ENCODE data around the gene ACTR1B.
"Not testable (repeated sequence)": the region's sequence is repeated elsewhere in the genome, so short reads cannot be mapped to it uniquely, and the experiment has no call there.

ACTR1B gene

DNA sequence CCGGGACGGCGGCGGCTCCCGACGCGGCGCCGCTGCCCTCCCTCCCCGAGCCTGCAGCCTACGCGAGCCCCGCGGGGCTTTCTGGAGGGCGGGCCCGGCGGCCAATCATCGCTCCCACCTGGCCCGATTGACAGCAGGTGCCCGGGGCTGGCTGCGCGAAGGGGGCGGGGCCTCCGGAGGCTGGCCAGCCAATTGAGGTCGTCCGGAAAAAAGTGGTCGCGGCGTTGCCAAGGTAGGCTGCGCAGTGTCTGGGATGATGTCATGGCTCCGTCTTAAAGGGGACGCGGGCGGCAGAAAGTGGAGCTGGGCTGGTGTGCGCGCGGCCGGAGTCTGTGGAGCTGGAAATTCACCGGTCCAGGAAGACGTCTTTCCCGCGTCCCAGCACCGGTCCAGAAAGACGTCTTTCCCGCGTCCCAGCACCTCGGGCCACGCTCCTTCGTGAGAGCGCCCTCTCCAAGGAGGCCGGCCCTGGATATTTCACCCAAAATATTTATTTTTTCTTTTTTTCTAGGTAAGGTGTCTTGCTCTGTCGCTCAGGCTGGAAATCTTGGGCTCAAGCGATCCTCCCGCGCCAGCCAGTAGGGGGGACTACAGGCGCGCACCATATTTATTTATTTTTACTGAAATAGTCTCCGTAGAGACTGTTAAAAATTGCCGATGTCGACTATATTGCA is at the start of gene ACTR1B:
Gene ACTR1B, minus strand, starts transcription at position 83 of the 674 bp plus-strand sequence. CDS start 154 bp downstream, outside the sequence.
- DNase-seq, result peak; percentile 98

DNA sequence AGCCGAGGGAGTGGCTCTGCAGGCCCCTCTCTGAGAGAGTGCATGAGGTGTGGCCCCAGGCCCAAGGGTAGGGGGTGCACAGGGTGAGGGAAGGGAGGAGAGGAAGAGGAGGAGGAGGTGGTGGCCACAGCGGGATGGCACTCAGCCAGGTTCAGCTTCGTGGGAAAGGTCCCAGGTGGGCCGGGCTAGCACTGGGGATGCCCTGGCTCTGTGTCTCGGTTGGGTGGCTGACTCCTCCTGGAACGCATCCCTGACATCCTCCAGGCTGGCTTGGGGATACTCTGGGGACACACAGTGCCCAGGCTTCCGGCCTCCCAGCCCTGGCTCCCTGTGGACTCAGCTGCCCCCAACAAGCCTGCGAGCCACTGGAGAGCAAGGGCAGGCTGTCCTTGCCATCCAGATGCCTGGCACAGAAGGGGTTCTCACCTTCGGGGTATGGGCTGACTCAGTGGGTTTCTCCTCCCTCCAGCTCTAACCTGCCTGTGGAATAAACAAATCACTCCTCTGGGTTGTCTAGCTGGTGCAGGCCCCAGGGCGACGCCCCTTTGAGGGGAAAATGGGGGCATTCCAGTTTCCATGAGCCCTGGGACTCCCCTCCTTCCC is 49.0 kb upstream of the ACTR1B start:
- no peak for DNase-seq

- DNase-seq, result not testable (repeated sequence)
Observed at GRCh38 chr2:97712175-97712574, 48.3 kb upstream of the ACTR1B start.

DNA sequence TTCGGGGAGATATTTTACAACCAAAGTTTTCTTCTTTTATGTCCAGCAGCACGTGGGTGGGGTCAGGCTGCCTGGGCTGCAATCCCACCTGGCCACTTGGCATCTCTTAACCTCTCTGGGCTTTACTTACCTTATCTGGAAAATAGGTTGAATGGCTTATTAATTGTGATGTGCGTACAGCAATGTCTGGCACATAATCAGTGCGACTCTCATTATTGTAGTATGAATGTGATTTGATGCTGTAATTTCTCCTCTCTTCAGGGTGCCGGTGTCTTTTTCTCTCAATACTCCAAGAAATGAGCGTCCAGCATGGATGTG is 47.5 kb upstream of the ACTR1B start:
- DNase-seq, result peak; percentile 13

GRCh38 chr2:97708608-97709007 is 44.8 kb upstream of the ACTR1B start:
- peak; percentile 19 for DNase-seq

- DNase-seq, result no peak
Observed at GRCh38 chr2:97708048-97708380, 44.2 kb upstream of the ACTR1B start.

- no peak for DNase-seq
Observed at GRCh38 chr2:97707362-97708047, 43.7 kb upstream of the ACTR1B start.

- no peak for DNase-seq
Observed at GRCh38 chr2:97706708-97707345, 43.0 kb upstream of the ACTR1B start.

GRCh38 chr2:97706112-97706511 is 42.3 kb upstream of the ACTR1B start:
- no peak for DNase-seq

- no peak for DNase-seq
Observed at GRCh38 chr2:97704989-97705388, 41.1 kb upstream of the ACTR1B start.

DNA sequence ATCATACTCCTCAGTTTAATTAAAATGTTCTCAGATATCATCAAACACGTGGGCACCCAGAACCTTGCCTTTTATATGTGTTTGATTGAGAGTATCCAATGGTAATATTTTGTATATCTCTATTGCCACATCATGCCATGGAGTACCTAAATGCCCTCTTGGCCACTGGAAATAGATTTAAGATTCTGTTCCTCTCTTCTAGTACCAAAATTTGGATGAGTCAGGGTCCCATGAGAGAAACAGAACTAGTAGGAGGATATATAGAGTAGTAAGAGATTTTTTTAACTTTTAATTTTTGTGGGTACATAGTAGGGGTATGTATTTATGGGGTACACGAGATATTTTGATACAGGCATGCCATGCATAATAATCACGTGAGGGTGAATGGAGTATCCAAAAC is 39.9 kb upstream of the ACTR1B start:
- no peak for DNase-seq

GRCh38 chr2:97702731-97703470 is 39.1 kb upstream of the ACTR1B start:
- no peak for DNase-seq

DNA sequence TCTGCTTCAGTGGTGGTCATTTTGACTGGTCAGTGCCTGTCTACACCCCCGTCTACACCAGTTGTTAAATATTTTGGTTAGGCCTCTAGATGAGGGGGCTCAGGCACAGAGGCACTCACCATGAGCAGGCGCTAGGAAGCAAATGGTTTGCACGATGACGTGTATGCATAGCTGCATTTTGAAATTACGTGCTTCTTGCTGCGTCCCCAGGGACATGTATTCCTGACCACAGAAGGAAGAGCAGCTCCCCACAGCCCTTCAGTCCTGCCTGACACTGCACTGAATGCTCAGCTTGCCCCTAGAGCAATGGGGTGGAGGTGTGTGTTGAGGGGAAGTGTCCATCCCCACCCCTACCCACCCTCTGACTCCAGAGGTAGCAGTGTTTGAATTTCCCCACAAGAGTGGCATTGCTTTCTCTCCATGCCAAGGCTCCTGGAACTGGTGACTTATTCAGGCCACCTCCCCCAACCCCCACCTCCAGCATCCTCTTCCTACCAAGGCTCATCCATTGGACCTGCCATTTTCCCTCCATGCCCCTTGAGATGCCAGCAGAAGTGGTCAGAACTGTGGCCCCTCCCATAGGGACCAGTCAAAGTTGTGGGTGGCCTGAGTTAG is 38.1 kb upstream of the ACTR1B start:
- no peak for DNase-seq

- no peak for DNase-seq
Observed at GRCh38 chr2:97701186-97701585, 37.3 kb upstream of the ACTR1B start.

GRCh38 chr2:97699765-97700444 is 36.1 kb upstream of the ACTR1B start:
- DNase-seq, result peak; percentile 65

GRCh38 chr2:97698530-97698929 is 34.7 kb upstream of the ACTR1B start:
- no peak for DNase-seq

DNA sequence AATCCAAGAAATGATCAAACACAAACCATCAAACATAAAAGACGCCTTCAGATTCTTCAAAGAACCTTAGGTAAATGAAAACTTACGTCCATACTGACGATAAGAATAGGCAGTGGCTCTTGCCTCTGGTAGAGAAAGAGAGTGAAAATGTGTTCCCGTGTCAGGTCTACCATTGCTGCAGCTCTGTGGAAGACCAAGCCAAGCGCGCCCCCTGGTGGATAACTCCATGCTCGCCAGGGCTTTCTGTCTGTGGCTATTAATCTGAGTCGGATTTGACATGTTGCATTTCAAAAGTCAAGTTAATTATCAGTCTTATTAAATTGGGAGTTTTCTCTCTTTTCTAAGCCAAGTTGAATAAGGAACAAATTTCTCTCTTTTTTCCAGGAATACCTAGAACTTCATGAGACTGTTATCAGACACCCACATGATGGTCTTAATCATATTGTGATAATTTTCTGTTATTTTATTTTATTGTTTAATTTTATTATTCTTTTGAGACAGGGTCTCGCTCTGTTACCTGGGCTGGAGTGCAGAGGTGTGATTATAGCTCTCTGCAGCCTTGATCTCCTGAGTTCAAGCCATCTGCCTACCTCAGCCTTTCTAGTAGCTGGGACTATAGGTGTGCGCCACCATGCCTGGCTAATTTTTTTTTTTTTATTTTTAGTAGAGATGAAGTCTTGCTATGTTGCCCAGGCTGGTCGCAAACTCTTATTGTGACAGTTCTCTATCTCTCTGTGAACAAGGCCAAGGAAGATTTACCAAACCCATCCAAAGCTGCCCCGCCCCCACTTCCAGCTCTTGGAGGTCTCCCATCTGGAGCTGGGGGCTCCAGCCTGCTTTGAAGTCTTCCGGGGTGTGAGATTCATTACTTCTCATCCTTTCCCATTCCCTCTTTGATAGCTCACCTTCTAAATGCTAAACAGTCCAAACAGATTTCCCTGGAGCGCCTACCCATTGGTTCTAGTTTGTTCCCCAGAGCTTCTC is 33.7 kb upstream of the ACTR1B start:
- DNase-seq, result peak; percentile 93

DNA sequence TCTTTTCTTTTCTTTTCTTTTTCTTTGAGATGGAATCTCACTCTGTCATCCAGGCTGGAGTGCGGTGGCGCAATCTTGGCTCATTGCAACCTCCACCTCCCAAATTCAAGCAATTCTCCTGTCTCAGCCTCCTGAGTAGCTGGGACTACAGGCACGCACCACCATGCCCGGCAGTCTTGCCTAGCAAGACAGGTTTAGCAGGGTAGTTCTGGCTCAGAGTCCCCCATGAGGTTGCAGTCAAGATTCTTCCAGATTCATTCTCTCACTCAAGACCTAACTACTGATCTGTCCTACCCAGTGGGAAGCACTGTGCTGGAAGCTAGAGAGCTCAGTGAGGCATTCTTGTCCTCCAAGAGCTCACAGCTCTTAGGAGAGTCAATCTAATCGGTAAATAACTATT is 31.9 kb upstream of the ACTR1B start:
- DNase-seq, result no peak

- no peak for DNase-seq
Observed at GRCh38 chr2:97693476-97693875, 29.6 kb upstream of the ACTR1B start.

GRCh38 chr2:97691166-97691565 is 27.3 kb upstream of the ACTR1B start:
- DNase-seq, result no peak

Data from right forelimb (tissue), 1 donor.